ENCODE results near the gene CCDC127. TPM values are rescaled to one million over a fixed set of nuclear protein-coding genes. Genes with fewer than 3 reads are reported as not detected.

The CCDC127 gene
- total RNA-seq, 1 experiment from 2014 or later: 2.6 TPM

GRCh38 chr5:155651-156410 is 62.1 kb downstream of the CCDC127 start:
- Histone ChIP-seq H3K27ac (ENCODE audit: low read length) (no peak overlapping the region), H3K36me3 (ENCODE audit: insufficient read depth, low read length) (no peaks in the 10 kb centered on the region), H3K4me3 (ENCODE audit: low read length) (no peak overlapping the region), H3K9ac (ENCODE audit: low read length) (no peak overlapping the region), H3K27me3 (ENCODE audit: low read length) (no peaks in the 10 kb centered on the region), H3K4me2 (ENCODE audit: low read depth, low read length, poor library complexity, severe bottlenecking) (no peak overlapping the region), H3K9me3 (ENCODE audit: low read length) (no peaks in the 10 kb centered on the region), H3K4me1 (ENCODE audit: low read length) (no peaks in the 10 kb centered on the region), H3K79me2 (ENCODE audit: low read length) (no peaks in the 10 kb centered on the region), H2AFZ (ENCODE audit: low read length) (no peak overlapping the region), H4K20me1 (ENCODE audit: insufficient read depth, low read depth, low read length) (no peaks in the 10 kb centered on the region), H3K9me2 (replicated peaks; ENCODE audit: insufficient read depth, low read length) (no peaks in the 10 kb centered on the region)
- no peak for DNase-seq

GRCh38 chr5:154826-155225 is 63.1 kb downstream of the CCDC127 start:
- no peaks in the 10 kb centered on the region for H3K36me3 ChIP-seq (ENCODE audit: insufficient read depth, low read length)
- no peak overlapping the region for H3K4me2 ChIP-seq (ENCODE audit: low read depth, low read length, poor library complexity, severe bottlenecking)
- H3K9me3 ChIP-seq (ENCODE audit: low read length): no peaks in the 10 kb centered on the region
- no peak overlapping the region for H3K27ac ChIP-seq (ENCODE audit: low read length)
- no peaks in the 10 kb centered on the region for H3K9me2 ChIP-seq (replicated peaks; ENCODE audit: insufficient read depth, low read length)
- DNase-seq: no peak
- H3K27me3 ChIP-seq (ENCODE audit: low read length): peaks cover 3% of the 10 kb centered on the region; the same call in 1 of the 2 replicates
- no peaks in the 10 kb centered on the region for H3K4me1 ChIP-seq (ENCODE audit: low read length)
- no peaks in the 10 kb centered on the region for H3K79me2 ChIP-seq (ENCODE audit: low read length)
- no peak overlapping the region for H3K4me3 ChIP-seq (ENCODE audit: low read length)
- H4K20me1 ChIP-seq (ENCODE audit: insufficient read depth, low read depth, low read length): no peaks in the 10 kb centered on the region
- no peak overlapping the region for H2AFZ ChIP-seq (ENCODE audit: low read length)
- no peak overlapping the region for H3K9ac ChIP-seq (ENCODE audit: low read length)

GRCh38 chr5:154236-154635 is 63.7 kb downstream of the CCDC127 start:
- DNase-seq: no peak
- Histone ChIP-seq H3K4me2 (ENCODE audit: low read depth, low read length, poor library complexity, severe bottlenecking) (no peak overlapping the region), H3K9me2 (replicated peaks; ENCODE audit: insufficient read depth, low read length) (no peaks in the 10 kb centered on the region), H3K4me1 (ENCODE audit: low read length) (no peaks in the 10 kb centered on the region), H4K20me1 (ENCODE audit: insufficient read depth, low read depth, low read length) (no peaks in the 10 kb centered on the region), H3K36me3 (ENCODE audit: insufficient read depth, low read length) (no peaks in the 10 kb centered on the region), H3K4me3 (ENCODE audit: low read length) (no peak overlapping the region), H3K27me3 (ENCODE audit: low read length) (peaks cover 3% of the 10 kb centered on the region; the same call in 1 of the 2 replicates), H3K27ac (ENCODE audit: low read length) (no peak overlapping the region), H3K9ac (ENCODE audit: low read length) (no peak overlapping the region), H3K79me2 (ENCODE audit: low read length) (no peaks in the 10 kb centered on the region), H2AFZ (ENCODE audit: low read length) (no peak overlapping the region), H3K9me3 (ENCODE audit: low read length) (no peaks in the 10 kb centered on the region)

- H4K20me1 ChIP-seq (ENCODE audit: insufficient read depth, low read depth, low read length): no peaks in the 10 kb centered on the region
- no peak for DNase-seq
- H3K27me3 ChIP-seq (ENCODE audit: low read length): peaks cover 3% of the 10 kb centered on the region; the same call in 1 of the 2 replicates
- H3K36me3 ChIP-seq (ENCODE audit: insufficient read depth, low read length): no peaks in the 10 kb centered on the region
- no peak overlapping the region for H3K4me3 ChIP-seq (ENCODE audit: low read length)
- no peak overlapping the region for H2AFZ ChIP-seq (ENCODE audit: low read length)
- no peaks in the 10 kb centered on the region; the same call in 1 of the 2 replicates for H3K9me3 ChIP-seq (ENCODE audit: low read length)
- no peaks in the 10 kb centered on the region for H3K79me2 ChIP-seq (ENCODE audit: low read length)
- H3K9ac ChIP-seq (ENCODE audit: low read length): no peak overlapping the region
- H3K4me2 ChIP-seq (ENCODE audit: low read depth, low read length, poor library complexity, severe bottlenecking): no peak overlapping the region
- H3K27ac ChIP-seq (ENCODE audit: low read length): no peak overlapping the region
- no peaks in the 10 kb centered on the region for H3K4me1 ChIP-seq (ENCODE audit: low read length)
- no peaks in the 10 kb centered on the region for H3K9me2 ChIP-seq (replicated peaks; ENCODE audit: insufficient read depth, low read length)
These were observed 64.7 kb downstream of the CCDC127 start for GRCh38 chr5:153256-153655.

GRCh38 chr5:152077-152476 is 65.9 kb downstream of the CCDC127 start:
- H3K27me3 ChIP-seq (ENCODE audit: low read length): peaks cover 3% of the 10 kb centered on the region; the same call in 1 of the 2 replicates
- no peak overlapping the region for H2AFZ ChIP-seq (ENCODE audit: low read length)
- DNase-seq: no peak
- H3K4me3 ChIP-seq (ENCODE audit: low read length): no peak overlapping the region
- no peaks in the 10 kb centered on the region for H3K4me1 ChIP-seq (ENCODE audit: low read length)
- no peaks in the 10 kb centered on the region for H3K9me2 ChIP-seq (replicated peaks; ENCODE audit: insufficient read depth, low read length)
- H3K36me3 ChIP-seq (ENCODE audit: insufficient read depth, low read length): no peaks in the 10 kb centered on the region
- H3K27ac ChIP-seq (ENCODE audit: low read length): no peak overlapping the region
- no peaks in the 10 kb centered on the region for H4K20me1 ChIP-seq (ENCODE audit: insufficient read depth, low read depth, low read length)
- no peak overlapping the region for H3K4me2 ChIP-seq (ENCODE audit: low read depth, low read length, poor library complexity, severe bottlenecking)
- peaks cover 10% of the 10 kb centered on the region for H3K9me3 ChIP-seq (ENCODE audit: low read length)
- no peak overlapping the region for H3K9ac ChIP-seq (ENCODE audit: low read length)
- H3K79me2 ChIP-seq (ENCODE audit: low read length): no peaks in the 10 kb centered on the region

- Histone ChIP-seq H3K4me2 (ENCODE audit: low read depth, low read length, poor library complexity, severe bottlenecking) (no peak overlapping the region), H3K4me1 (ENCODE audit: low read length) (no peaks in the 10 kb centered on the region), H3K9me2 (replicated peaks; ENCODE audit: insufficient read depth, low read length) (no peaks in the 10 kb centered on the region), H3K27me3 (ENCODE audit: low read length) (peaks cover 3% of the 10 kb centered on the region; the same call in 1 of the 2 replicates), H3K9ac (ENCODE audit: low read length) (no peak overlapping the region), H2AFZ (ENCODE audit: low read length) (no peak overlapping the region), H3K9me3 (ENCODE audit: low read length) (peaks cover 10% of the 10 kb centered on the region), H3K4me3 (ENCODE audit: low read length) (no peak overlapping the region), H3K79me2 (ENCODE audit: low read length) (no peaks in the 10 kb centered on the region), H3K36me3 (ENCODE audit: insufficient read depth, low read length) (no peaks in the 10 kb centered on the region), H4K20me1 (ENCODE audit: insufficient read depth, low read depth, low read length) (no peaks in the 10 kb centered on the region), H3K27ac (ENCODE audit: low read length) (no peak overlapping the region)
- no peak for DNase-seq
These were observed 67.2 kb downstream of the CCDC127 start for GRCh38 chr5:150746-151145.

GRCh38 chr5:149745-150485 is 68.0 kb downstream of the CCDC127 start:
- Histone ChIP-seq H3K27ac (ENCODE audit: low read length) (no peak overlapping the region), H3K79me2 (ENCODE audit: low read length) (no peaks in the 10 kb centered on the region), H3K36me3 (ENCODE audit: insufficient read depth, low read length) (no peaks in the 10 kb centered on the region), H3K27me3 (ENCODE audit: low read length) (peaks cover 3% of the 10 kb centered on the region; the same call in 1 of the 2 replicates), H3K4me2 (ENCODE audit: low read depth, low read length, poor library complexity, severe bottlenecking) (no peak overlapping the region), H3K9me2 (replicated peaks; ENCODE audit: insufficient read depth, low read length) (no peaks in the 10 kb centered on the region), H4K20me1 (ENCODE audit: insufficient read depth, low read depth, low read length) (no peaks in the 10 kb centered on the region), H3K9me3 (ENCODE audit: low read length) (peaks cover 10% of the 10 kb centered on the region), H3K4me1 (ENCODE audit: low read length) (no peaks in the 10 kb centered on the region), H2AFZ (ENCODE audit: low read length) (no peak overlapping the region), H3K9ac (ENCODE audit: low read length) (no peak overlapping the region), H3K4me3 (ENCODE audit: low read length) (no peak overlapping the region)
- DNase-seq: no peak

- H3K4me1 ChIP-seq (ENCODE audit: low read length): no peaks in the 10 kb centered on the region
- no peak overlapping the region for H3K9ac ChIP-seq (ENCODE audit: low read length)
- no peaks in the 10 kb centered on the region for H3K79me2 ChIP-seq (ENCODE audit: low read length)
- peaks cover 10% of the 10 kb centered on the region for H3K9me3 ChIP-seq (ENCODE audit: low read length)
- H3K27me3 ChIP-seq (ENCODE audit: low read length): peaks cover 3% of the 10 kb centered on the region; the same call in 1 of the 2 replicates
- no peak overlapping the region for H3K27ac ChIP-seq (ENCODE audit: low read length)
- H4K20me1 ChIP-seq (ENCODE audit: insufficient read depth, low read depth, low read length): no peaks in the 10 kb centered on the region
- no peak overlapping the region for H3K4me2 ChIP-seq (ENCODE audit: low read depth, low read length, poor library complexity, severe bottlenecking)
- H3K4me3 ChIP-seq (ENCODE audit: low read length): no peak overlapping the region
- no peaks in the 10 kb centered on the region for H3K9me2 ChIP-seq (replicated peaks; ENCODE audit: insufficient read depth, low read length)
- no peaks in the 10 kb centered on the region for H3K36me3 ChIP-seq (ENCODE audit: insufficient read depth, low read length)
- no peak overlapping the region for H2AFZ ChIP-seq (ENCODE audit: low read length)
- no peak for DNase-seq
These were observed 70.2 kb downstream of the CCDC127 start for GRCh38 chr5:147751-148150.

Data from Karpas-422 (cell line).